ENCODE data around the gene PRPF6. TPM values are rescaled to one million over a fixed set of nuclear protein-coding genes. Genes with fewer than 3 reads are reported as not detected.

The PRPF6 gene
- polyA plus RNA-seq, 1 donor from 2014 or later, result 91.9 TPM

DNA sequence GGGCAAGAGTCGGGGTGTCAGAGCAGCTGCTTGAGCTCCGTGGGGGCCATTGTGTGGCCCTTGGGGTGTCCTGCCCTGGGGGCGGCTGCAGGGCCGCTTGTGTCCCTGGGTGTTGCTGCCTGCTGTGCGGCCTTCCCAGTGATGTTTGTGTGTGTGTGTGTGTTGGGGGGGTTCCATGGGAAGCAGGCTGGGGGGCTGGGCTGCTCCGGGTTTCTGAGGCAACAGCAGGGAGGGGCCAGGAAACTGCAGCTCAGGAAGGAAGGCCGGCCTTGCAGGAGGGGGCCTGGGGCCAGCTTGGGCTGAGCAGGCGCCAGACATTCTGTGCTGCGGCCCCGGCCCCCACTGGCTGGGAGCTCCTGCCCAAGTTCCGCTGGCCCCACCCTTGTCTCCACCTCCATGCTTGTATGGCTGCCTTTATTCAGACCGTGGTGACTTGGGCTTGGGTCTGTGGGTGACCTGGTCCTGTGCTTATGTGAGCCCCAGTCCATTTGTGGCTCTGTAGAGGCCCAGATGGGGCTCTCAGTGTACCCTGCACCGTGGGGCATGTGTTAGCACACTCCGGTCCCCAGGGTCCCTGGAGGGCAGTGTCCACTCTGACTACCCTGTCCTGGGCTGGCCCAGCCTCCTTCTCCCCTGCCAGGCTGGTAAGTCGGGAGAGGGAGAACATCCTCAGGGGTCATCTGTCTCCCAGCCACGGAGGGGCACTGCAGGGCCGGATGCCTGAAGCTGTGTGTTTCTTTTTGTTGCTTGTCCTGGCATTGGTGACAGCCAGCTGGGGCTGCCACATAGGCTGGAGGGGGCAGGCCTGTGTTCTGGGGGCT, 73.1 kb downstream of the PRPF6 start:
- H3K4me2 ChIP-seq (ENCODE audit: low read length), result no peak overlapping the region
- H3K79me2 ChIP-seq (replicated peaks; ENCODE audit: insufficient read depth, low read length), result no peaks in the 10 kb centered on the region
- no peaks in the 10 kb centered on the region for H3K36me3 ChIP-seq (ENCODE audit: insufficient read depth, low read length)
- no peak overlapping the region for H2AFZ ChIP-seq (ENCODE audit: low read depth, low read length)
- H3F3A ChIP-seq (ENCODE audit: insufficient read depth, low read length, poor library complexity, severe bottlenecking), result no peaks in the 10 kb centered on the region
- no peaks in the 10 kb centered on the region for H3K9me2 ChIP-seq (ENCODE audit: insufficient read depth, low read length)
- no peaks in the 10 kb centered on the region for H4K20me1 ChIP-seq (ENCODE audit: insufficient read depth)
- no peak overlapping the region for H3K27ac ChIP-seq (ENCODE audit: low read length)
- H3K4me3 ChIP-seq (ENCODE audit: low read length), result no peak overlapping the region
- no peak overlapping the region for H3K9ac ChIP-seq (ENCODE audit: low read length)
- H3K9me3 ChIP-seq (ENCODE audit: low read length), result no peaks in the 10 kb centered on the region
- H3K27me3 ChIP-seq (ENCODE audit: insufficient read depth, low read depth, low read length), result peaks cover 29% of the 10 kb centered on the region
- TF ChIP-seq POLR2AphosphoS5 (IDR thresholded peaks at IDR 0.05), result no peak
- TF ChIP-seq MXI1 (conservative IDR thresholded peaks at IDR 0.05; ENCODE audit: poor library complexity, severe bottlenecking), result no peak
- no peak for TF ChIP-seq REST (IDR thresholded peaks at IDR 0.05; ENCODE audit: borderline replicate concordance)
- no peak for TF ChIP-seq EZH2 (IDR thresholded peaks at IDR 0.05; ENCODE audit: borderline replicate concordance, insufficient read depth, low read length, poor library complexity, severe bottlenecking)

GRCh38 chr20:64055396-64055892, 74.5 kb downstream of the PRPF6 start:
- H3K4me3 ChIP-seq (ENCODE audit: low read length), result no peak overlapping the region
- TF ChIP-seq RAD21 (conservative IDR thresholded peaks at IDR 0.05) (no peak), TAF1 (IDR thresholded peaks at IDR 0.05; ENCODE audit: low read depth) (no peak)
- TF ChIP-seq, protein P1, sequence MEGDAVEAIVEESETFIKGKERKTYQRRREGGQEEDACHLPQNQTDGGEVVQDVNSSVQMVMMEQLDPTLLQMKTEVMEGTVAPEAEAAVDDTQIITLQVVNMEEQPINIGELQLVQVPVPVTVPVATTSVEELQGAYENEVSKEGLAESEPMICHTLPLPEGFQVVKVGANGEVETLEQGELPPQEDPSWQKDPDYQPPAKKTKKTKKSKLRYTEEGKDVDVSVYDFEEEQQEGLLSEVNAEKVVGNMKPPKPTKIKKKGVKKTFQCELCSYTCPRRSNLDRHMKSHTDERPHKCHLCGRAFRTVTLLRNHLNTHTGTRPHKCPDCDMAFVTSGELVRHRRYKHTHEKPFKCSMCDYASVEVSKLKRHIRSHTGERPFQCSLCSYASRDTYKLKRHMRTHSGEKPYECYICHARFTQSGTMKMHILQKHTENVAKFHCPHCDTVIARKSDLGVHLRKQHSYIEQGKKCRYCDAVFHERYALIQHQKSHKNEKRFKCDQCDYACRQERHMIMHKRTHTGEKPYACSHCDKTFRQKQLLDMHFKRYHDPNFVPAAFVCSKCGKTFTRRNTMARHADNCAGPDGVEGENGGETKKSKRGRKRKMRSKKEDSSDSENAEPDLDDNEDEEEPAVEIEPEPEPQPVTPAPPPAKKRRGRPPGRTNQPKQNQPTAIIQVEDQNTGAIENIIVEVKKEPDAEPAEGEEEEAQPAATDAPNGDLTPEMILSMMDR (IDR thresholded peaks at IDR 0.05; ENCODE audit: poor library complexity, severe bottlenecking), result no peak
- no peaks in the 10 kb centered on the region for H4K20me1 ChIP-seq (ENCODE audit: insufficient read depth)
- no peak overlapping the region for H3K9ac ChIP-seq (ENCODE audit: low read length)
- no peak overlapping the region for H3K4me2 ChIP-seq (ENCODE audit: low read length)
- no peak overlapping the region for H3K27ac ChIP-seq (ENCODE audit: low read length)
- H3K9me3 ChIP-seq (ENCODE audit: low read length), result no peaks in the 10 kb centered on the region
- peaks cover 19% of the 10 kb centered on the region for H3K27me3 ChIP-seq (ENCODE audit: insufficient read depth, low read depth, low read length)
- H3F3A ChIP-seq (ENCODE audit: insufficient read depth, low read length, poor library complexity, severe bottlenecking), result no peaks in the 10 kb centered on the region
- H2AFZ ChIP-seq (ENCODE audit: low read depth, low read length), result no peak overlapping the region
- no peaks in the 10 kb centered on the region for H3K9me2 ChIP-seq (ENCODE audit: insufficient read depth, low read length)
- H3K36me3 ChIP-seq (ENCODE audit: insufficient read depth, low read length), result no peaks in the 10 kb centered on the region
- H3K79me2 ChIP-seq (replicated peaks; ENCODE audit: insufficient read depth, low read length), result no peaks in the 10 kb centered on the region
